Ishikawa (cell line): ENCODE data around the gene KRTAP10-4.

Source experiments
- EGR1 ChIP-seq: IDR thresholded peaks from 2 replicates; pipeline ENCODE4 v1.6.1; 2012
- EP300 ChIP-seq: IDR thresholded peaks from 2 replicates; pipeline ENCODE4 v1.6.1; 2012; ENCODE audit warnings: borderline replicate concordance
- FOXM1 ChIP-seq: IDR thresholded peaks from 2 replicates; pipeline ENCODE4 v1.6.1; 2012; ENCODE audit warnings: low read depth, borderline replicate concordance
- MAX ChIP-seq: IDR thresholded peaks from 2 replicates; pipeline ENCODE4 v1.6.1; 2012
- NFIC ChIP-seq: IDR thresholded peaks from 2 replicates; pipeline ENCODE4 v1.6.1; 2012
- RAD21 ChIP-seq: IDR thresholded peaks from 2 replicates; pipeline ENCODE4 v1.6.1; 2012; ENCODE audit warnings: low read depth
- REST ChIP-seq: IDR thresholded peaks from 2 replicates; pipeline ENCODE4 v1.6.1; 2012; ENCODE audit warnings: low read depth, mild to moderate bottlenecking
- TAF1 ChIP-seq: IDR thresholded peaks from 2 replicates; pipeline ENCODE4 v1.6.1; 2012; ENCODE audit warnings: low read depth, mild to moderate bottlenecking
- USF1 ChIP-seq: IDR thresholded peaks from 2 replicates; pipeline ENCODE4 v1.6.1; 2012
- YY1 ChIP-seq: IDR thresholded peaks from 2 replicates; pipeline ENCODE4 v1.6.1; 2012; ENCODE audit warnings: low read depth

- TF ChIP-seq YY1 (no peak), MAX (no peak), REST (no peak), EP300 (no peak), EGR1 (no peak), RAD21 (no peak), TAF1 (no peak), NFIC (no peak), USF1 (no peak), FOXM1 (no peak)
Measured at GRCh38 chr21:44550807-44551206, 22.7 kb upstream of the KRTAP10-4 start.
